ENCODE data around the gene ATP6V0B.

ATP6V0B gene

GRCh38 chr1:43969746-43970466 is 4.9 kb upstream of the ATP6V0B start, which contains the start of gene DPH2:
Gene DPH2 (plus strand): TSS chr1:43970010. CDS start chr1:43970176, 166 bp downstream.
- peak; percentile 79 to 93 for DNase-seq

DNA sequence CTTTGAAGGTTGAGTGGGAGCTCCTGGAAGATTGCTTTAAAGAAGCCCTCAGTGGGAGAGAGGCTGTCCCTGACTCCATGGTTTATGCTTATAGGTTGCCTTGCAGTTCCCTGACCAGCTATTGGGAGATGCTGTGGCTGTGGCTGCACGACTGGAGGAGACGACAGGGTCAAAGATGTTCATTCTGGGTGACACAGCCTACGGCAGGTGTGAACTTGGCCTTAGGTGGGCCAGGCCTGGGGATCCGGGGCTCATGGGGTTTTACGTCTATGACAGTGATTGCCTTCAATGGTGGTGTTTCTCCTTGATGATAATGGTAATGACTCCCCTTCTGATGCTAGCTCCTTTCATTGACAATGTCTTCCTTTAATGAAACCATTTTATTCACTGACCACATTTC is 4.3 kb upstream of the ATP6V0B start:
- DNase-seq, result no peak

DNA sequence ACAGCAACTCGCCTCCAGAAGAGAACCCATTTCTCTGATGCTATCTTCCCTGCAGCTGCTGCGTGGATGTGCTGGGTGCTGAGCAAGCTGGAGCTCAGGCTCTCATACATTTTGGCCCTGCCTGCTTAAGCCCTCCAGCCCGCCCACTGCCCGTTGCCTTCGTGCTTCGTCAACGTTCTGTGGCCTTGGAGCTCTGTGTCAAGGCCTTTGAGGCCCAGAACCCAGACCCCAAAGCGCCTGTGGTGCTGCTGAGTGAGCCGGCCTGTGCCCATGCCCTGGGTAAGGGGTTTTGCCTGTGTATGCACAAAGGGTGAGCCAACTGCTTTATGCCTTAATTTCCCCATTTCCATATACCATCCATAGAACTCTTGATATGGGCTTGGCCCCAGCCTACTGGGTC is 3.8 kb upstream of the ATP6V0B start:
- DNase-seq, result no peak

- no peak for DNase-seq
These were observed 3.3 kb upstream of the ATP6V0B start for GRCh38 chr1:43971336-43971980.

GRCh38 chr1:43973981-43974442 is 748 bp upstream of the ATP6V0B start:
- DNase-seq, result no peak

DNA sequence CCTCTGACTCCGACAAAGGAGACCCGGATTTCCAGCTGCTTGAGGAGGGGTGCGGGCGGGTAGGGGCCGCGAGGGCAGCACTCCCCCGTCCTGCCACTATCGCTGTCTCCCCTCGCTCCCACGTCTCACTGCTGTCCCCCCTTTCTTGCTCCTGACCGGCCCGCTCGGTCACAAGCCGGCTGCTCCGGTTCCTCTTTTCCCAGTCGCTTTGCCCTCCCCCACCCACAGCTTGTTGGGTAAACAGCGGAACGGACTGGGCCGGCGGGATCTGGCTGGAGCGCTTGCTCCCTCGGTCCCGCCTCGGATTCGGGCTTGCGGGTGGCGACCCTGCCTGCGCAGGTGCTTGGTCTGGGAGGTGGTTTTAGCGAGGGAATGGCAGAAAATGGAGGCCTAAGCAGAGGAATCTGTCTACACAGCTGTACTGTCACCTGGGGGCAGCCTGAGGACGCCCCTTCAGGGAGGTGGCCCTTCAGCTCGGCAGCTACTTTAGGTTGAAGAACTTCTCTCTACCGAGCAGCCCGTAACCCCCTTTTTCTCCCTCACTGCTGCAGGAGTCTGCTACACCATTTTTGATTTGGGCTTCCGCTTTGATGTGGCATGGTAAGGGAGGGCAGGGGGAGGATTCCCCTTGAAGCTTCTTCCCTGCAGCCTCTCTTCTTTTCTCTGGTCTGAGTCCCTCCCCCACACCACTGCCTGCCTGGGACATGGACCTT is 645 bp downstream of the ATP6V0B start:
- DNase-seq, result no peak

DNA sequence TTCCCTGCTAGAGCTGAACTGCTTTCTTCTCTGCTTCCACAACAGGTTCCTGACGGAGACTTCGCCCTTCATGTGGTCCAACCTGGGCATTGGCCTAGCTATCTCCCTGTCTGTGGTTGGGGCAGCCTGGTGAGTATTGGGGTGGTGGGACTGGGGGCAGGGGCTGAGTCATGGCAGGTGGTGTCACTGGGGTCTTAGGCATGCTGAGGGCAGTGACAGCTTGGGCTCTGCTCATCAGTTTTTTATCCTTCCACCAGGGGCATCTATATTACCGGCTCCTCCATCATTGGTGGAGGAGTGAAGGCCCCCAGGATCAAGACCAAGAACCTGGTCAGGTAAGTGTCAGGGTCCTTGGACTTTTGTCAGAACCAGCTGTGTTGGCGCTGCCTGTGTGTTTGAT is 1.3 kb downstream of the ATP6V0B start:
- DNase-seq, result no peak

- no peak for DNase-seq
These were observed 2.1 kb downstream of the ATP6V0B start for GRCh38 chr1:43976890-43977289.

DNA sequence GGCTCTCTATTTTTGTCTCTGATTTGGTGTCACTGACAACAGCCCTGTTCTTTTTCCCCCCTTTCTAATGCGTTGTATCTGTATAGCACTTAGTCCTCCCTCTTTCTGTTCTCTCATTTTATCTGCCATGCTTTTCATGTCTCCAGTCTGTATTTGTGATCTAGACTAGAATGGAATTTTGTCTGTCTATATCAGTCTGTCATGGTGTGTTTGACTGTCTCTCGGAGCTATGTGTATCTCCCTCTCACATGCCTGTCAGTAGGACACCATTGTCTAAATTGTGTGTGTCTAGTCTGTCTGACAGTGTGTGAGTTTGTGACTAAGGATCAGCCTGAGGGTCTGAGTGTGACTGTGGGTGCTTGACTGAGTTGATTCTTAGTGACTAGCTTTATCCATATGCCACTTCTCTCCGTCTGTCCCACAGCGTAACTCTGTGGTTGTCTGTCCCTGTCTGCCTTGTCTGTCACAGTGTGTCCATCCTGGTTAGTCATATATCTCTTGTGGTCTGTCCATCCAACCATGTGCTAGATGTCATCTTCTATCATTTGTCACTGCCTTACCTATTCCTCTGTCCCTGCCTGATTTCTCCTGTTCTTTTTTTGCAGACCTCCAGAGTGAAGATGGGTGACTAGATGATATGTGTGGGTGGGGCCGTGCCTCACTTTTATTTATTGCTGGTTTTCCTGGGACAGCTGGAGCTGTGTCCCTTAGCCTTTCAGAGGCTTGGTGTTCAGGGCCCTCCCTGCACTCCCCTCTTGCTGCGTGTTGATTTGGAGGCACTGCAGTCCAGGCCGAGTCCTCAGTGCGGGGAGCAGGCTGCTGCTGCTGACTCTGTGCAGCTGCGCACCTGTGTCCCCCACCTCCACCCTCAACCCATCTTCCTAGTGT is 2.9 kb downstream of the ATP6V0B start:
- DNase-seq, result no peak

DNA sequence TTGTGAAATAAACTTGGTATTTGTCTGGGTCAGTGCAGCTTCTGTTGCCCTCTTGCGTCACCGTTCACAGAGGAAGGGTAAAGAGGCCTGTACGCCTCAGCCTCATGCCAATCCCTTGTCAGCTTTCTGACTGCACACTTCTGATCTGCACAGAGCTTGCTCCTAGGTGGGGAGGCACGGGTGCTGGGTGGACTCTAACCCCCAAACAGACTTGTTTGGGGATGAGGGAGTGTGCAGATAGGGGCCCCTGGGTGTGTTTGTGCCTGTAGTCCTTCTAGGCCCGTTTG is 3.4 kb downstream of the ATP6V0B start:
- DNase-seq, result no peak

DNA sequence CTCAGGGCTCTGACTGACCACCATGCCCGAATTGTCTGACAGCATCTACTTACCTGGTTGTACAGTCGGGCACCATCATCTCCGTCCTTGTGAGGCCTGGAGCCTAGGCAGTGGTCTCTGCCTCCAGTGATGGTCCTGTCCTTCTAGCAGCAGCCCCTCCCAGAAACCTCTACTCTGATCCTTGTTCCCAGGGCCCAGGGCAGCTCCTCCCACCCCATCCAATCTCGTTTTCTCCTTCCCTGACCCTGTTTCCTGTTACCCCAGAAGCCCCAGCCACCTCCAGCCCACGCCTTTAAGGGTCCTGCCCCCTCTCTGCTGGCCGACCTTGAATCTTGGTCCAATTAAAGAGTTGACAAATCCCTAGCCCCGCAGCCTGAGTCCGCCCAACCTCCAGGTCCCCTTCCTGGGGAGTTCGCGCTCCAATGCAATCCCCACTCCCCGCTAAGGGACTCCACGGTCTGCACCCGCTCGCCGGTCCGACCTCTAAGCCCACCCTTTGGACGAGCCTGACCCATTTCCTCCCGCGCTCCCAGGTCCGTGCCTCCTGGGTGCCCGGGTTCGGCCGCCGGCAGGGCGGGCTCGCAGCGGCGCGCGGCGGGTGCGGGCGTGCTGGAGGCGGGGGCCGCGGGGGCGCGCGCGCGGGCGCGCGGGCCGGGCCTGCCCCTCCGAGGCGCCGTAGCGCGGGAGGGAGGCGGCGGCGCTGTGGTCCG is 3.9 kb downstream of the ATP6V0B start, which contains the start of gene B4GALT2:
TSS of gene B4GALT2 (plus strand) at position 660 of the 710 bp plus-strand sequence. CDS start 1,951 bp downstream, outside the sequence.
- DNase-seq, result no peak

GRCh38 chr1:43979261-43979527 is 4.4 kb downstream of the ATP6V0B start:
- DNase-seq, result no peak

DNA sequence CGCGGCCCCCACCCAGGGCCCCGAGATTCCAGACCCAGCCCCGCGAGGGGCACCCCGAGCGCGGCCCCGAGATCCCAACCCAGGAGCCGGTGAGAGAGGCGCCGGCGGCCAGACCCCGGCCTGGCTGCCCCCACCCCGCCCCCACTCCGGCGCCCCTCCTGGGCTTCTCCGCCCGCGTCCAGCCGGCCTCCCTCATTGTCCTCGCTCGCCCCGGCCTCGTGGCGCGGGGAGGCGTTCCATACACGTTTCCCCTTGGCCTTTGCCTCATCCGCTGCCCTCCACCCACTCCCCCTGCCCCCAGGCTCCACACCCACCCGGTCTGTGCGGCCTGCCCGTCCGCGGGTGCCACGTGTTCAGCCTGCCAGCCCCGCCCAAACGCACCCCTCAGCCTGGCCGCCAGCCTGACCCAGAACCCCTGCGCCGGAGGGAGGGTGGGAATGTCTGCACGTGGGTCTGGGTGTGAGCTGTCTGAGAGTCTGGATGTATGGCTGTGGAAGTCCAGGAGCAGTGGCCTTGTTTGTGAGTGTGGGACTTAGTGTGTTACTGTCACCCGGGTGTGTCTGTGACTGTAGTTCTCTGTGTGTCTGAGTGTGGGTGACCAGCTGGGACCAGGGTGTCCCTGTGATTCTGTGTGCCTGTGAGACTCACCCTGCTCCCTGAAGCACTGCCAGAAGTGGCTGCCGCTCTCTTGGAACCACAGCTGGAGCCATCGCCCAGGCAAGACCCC is 4.9 kb downstream of the ATP6V0B start:
- no peak for DNase-seq

- DNase-seq, result no peak
These were observed 5.7 kb downstream of the ATP6V0B start for GRCh38 chr1:43980255-43981134.

DNA sequence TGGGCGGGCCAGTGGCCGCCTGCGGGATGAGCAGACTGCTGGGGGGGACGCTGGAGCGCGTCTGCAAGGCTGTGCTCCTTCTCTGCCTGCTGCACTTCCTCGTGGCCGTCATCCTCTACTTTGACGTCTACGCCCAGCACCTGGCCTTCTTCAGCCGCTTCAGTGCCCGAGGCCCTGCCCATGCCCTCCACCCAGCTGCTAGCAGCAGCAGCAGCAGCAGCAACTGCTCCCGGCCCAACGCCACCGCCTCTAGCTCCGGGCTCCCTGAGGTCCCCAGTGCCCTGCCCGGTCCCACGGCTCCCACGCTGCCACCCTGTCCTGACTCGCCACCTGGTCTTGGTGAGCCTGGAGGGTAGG is 6.4 kb downstream of the ATP6V0B start:
- DNase-seq, result no peak

DNA sequence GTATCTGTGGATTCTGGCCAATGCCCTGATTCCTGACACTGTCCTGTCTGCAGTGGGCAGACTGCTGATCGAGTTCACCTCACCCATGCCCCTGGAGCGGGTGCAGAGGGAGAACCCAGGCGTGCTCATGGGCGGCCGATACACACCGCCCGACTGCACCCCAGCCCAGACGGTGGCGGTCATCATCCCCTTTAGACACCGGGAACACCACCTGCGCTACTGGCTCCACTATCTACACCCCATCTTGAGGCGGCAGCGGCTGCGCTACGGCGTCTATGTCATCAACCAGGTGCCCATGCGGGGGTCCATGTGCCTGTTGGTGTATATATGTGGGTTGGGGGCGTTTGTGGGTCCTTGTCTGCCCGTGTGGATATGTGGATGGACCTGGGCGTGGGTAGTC is 6.9 kb downstream of the ATP6V0B start:
- no peak for DNase-seq

DNA sequence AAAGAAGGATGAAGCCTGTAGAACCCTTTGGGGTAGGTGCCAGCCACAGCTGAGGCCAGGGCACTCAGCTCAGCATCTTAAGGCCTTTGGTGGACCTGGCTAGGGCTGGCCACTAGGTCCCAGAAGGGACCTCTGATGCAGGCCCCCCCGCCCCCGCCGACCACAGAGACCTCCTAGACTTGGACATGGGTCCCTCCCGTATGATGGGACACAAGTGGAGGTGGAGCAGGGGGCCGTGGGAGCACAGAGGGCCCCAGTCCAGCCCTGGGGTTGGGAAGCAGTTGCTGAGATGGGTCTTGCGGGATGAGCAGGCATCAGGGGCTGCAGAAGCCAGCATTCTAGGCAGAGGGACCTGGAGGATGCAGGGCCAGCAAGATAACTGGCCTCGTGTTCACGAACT is 7.5 kb downstream of the ATP6V0B start:
- DNase-seq, result no peak

DNA sequence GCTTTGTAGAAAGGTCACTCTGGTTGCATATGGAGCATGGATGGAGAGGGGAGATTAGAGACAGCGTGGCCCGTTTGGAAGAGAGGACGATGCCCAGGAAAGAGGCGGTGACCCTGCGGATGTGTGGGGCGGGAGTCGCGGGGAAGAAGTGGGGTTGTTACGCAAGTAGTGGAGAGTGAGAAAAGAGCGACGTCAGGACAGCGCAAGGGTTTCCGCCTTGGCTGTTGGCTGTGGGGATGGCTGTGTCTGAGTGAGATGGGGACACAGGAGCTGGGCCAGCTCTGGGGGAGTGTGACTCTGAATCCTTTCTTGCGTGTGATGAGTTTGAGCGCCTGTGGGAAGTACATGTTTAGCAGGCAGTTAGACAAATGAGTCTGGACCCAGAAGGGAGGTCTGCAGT is 8.0 kb downstream of the ATP6V0B start:
- no peak for DNase-seq

GRCh38 chr1:43983253-43983899 is 8.6 kb downstream of the ATP6V0B start:
- no peak for DNase-seq

DNA sequence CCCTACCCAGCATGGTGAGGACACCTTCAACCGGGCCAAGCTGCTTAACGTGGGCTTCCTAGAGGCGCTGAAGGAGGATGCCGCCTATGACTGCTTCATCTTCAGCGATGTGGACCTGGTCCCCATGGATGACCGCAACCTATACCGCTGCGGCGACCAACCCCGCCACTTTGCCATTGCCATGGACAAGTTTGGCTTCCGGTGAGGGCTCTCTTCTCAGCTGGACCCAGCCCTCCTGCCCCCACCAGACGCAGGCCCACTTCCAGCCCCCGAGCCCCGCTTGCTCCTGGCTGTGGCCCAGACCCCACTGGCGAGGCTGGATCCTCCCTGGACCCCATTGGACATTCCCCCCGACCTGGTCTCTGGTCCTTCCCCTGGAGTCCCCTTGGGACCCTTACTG is 10.1 kb downstream of the ATP6V0B start:
- no peak for DNase-seq
